RKO (cell line): ENCODE data around the gene EGFL8.
"Not testable (repeated sequence)": the region's sequence is repeated elsewhere in the genome, so short reads cannot be mapped to it uniquely, and the experiment has no call there.

ENCODE experiments used
- DNase-seq: peaks from one replicate; pipeline ENCODE4 v3.0.0-alpha.2; 2016; ENCODE audit warnings: low spot score

EGFL8 gene

GRCh38 chr6:32184084-32184640, 19.8 kb downstream of the EGFL8 start, which contains the start of gene AGER:
Gene AGER (minus strand): TSS chr6:32184253. CDS start chr6:32184222, 31 bp downstream.
- DNase-seq, result no peak

GRCh38 chr6:32185681-32186131, 21.3 kb downstream of the EGFL8 start:
- DNase-seq, result peak; percentile 93

GRCh38 chr6:32186151-32186840, 21.9 kb downstream of the EGFL8 start:
- not testable (repeated sequence) for DNase-seq

- no peak for DNase-seq
These were observed 22.8 kb downstream of the EGFL8 start for GRCh38 chr6:32187009-32187709.

GRCh38 chr6:32187725-32188380, 23.5 kb downstream of the EGFL8 start:
- not testable (repeated sequence) for DNase-seq

- DNase-seq, result no peak
These were observed 24.1 kb downstream of the EGFL8 start for GRCh38 chr6:32188381-32189068.

GRCh38 chr6:32189069-32189741, 24.8 kb downstream of the EGFL8 start:
- DNase-seq, result no peak

GRCh38 chr6:32189742-32190053, 25.3 kb downstream of the EGFL8 start:
- DNase-seq, result no peak

GRCh38 chr6:32190054-32190851, 25.9 kb downstream of the EGFL8 start, which contains the start of gene PBX2:
Gene PBX2 (minus strand): TSS chr6:32190202. CDS start chr6:32189915, 287 bp downstream.
- DNase-seq, result peak; percentile 83

- DNase-seq, result no peak
These were observed 26.7 kb downstream of the EGFL8 start for GRCh38 chr6:32190911-32191677.

- no peak for DNase-seq
These were observed 27.6 kb downstream of the EGFL8 start for GRCh38 chr6:32191696-32192607.

GRCh38 chr6:32192608-32193039, 28.2 kb downstream of the EGFL8 start, which contains the start of gene GPSM3:
Gene GPSM3 (minus strand): TSS chr6:32192643. CDS start chr6:32192513, 130 bp downstream.
- no peak for DNase-seq

GRCh38 chr6:32193096-32193495, 28.7 kb downstream of the EGFL8 start:
- DNase-seq, result not testable (repeated sequence)

- no peak for DNase-seq
These were observed 30.0 kb downstream of the EGFL8 start for GRCh38 chr6:32194388-32194787.

- peak; percentile 78 for DNase-seq
These were observed 30.6 kb downstream of the EGFL8 start for GRCh38 chr6:32194825-32195651.

GRCh38 chr6:32195652-32195901, 31.2 kb downstream of the EGFL8 start:
- DNase-seq, result peak; percentile 100

- peak; percentile 76 for DNase-seq
These were observed 31.7 kb downstream of the EGFL8 start for GRCh38 chr6:32195902-32196681.
